Measurements from ENCODE around the gene CELF4.

DNA sequence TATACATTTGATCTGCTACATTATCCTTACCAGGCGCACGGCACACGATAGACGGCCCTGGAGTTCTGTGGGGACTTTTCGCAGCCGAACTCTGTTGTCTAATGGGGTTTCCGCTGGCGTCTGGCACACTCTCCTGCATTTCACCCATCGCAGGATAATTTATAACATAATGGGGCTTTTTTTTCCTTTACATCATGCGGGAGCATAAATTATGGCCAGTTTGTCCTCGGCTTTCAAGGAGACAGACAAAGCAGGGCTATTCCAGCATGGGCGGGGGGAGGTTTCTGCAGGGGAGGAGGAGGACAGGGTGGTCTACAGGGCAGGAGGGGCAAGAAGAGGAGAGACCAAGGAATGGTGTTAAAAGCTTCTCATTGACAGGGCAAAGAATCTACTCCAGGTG, 279.8 kb downstream of the CELF4 start:
- no peak for TF ChIP-seq CTCF (IDR thresholded peaks at IDR 0.05; ENCODE audit: low read depth, low read length, poor library complexity, severe bottlenecking)
- TF ChIP-seq EZH2phosphoT487 (IDR thresholded peaks at IDR 0.05; ENCODE audit: borderline replicate concordance, low read length), result no peak
